Neural crest cell (in vitro differentiated cells): ENCODE measurements around the gene GLMP. TPM values are rescaled to one million over a fixed set of nuclear protein-coding genes. Genes with fewer than 3 reads are reported as not detected.

Source experiments
- DNase-seq: peaks from one replicate; pipeline ENCODE4 v3.0.0; 2021; ENCODE audit warnings: low read depth, mixed read lengths, low spot score
- H3K27ac Mint-ChIP-seq: one replicate; pipeline ENCODE4 v1.8.0; 2021; ENCODE audit warnings: mild to moderate bottlenecking, mixed read lengths; ENCODE audit not compliant: unreplicated experiment
- H3K27me3 Mint-ChIP-seq: 2 replicates; pipeline ENCODE4 v1.8.0; 2021; ENCODE audit warnings: low read depth, mild to moderate bottlenecking, mixed read lengths
- H3K36me3 Mint-ChIP-seq: 2 replicates; pipeline ENCODE4 v1.8.0; 2021; ENCODE audit warnings: low read depth, mild to moderate bottlenecking, mixed read lengths
- H3K4me1 Mint-ChIP-seq: 2 replicates; pipeline ENCODE4 v1.8.0; 2021; ENCODE audit warnings: mixed read lengths
- H3K4me3 Mint-ChIP-seq: one replicate; pipeline ENCODE4 v1.8.0; 2021; ENCODE audit warnings: mild to moderate bottlenecking, mixed read lengths
- H3K9me3 Mint-ChIP-seq: 2 replicates; pipeline ENCODE4 v1.8.0; 2021; ENCODE audit warnings: mixed read lengths
- total RNA-seq: library from RNA; stranded (reverse); gene quantifications from 2 replicates; pipeline ENCODE4 v1.2.1, GENCODE V29; 2021
- TF ChIP-seq, protein P1 (sequence below): fragments of 200-600 bp; sonication (generic); conservative IDR thresholded peaks from 2 replicates; pipeline ENCODE4 v1.5.0; 2021; ENCODE audit warnings: antibody characterized with exemption, mild to moderate bottlenecking

GLMP gene
- total RNA-seq, 1 donor from 2014 or later: 34.2 TPM

DNA sequence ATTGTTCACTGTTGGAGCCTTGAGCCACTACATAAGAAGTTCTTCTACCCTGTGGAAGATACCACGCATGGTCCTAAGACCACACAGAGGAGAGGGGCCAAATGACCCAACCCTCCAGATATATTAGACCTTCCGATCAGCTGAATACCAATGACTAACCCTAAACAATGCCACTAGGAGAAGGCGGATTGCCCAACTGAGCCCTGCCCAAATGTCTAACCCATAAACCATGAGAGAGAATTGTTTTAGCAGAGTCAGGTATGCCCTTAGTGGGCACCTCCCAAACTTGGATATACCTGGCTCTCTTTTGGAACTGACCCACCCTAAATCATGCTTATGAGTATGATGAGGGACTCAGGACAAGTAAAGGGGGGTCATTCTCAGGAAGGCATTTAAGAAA lies 25.2 kb downstream of the GLMP start:
- Mint-ChIP-seq H3K27me3 (no peaks in the 10 kb centered on the region), H3K4me1 (no peaks in the 10 kb centered on the region), H3K4me3 (no peak overlapping the region), H3K9me3 (no peaks in the 10 kb centered on the region), H3K36me3 (peaks cover 32% of the 10 kb centered on the region), H3K27ac (no peak overlapping the region)
- TF ChIP-seq, protein P1, sequence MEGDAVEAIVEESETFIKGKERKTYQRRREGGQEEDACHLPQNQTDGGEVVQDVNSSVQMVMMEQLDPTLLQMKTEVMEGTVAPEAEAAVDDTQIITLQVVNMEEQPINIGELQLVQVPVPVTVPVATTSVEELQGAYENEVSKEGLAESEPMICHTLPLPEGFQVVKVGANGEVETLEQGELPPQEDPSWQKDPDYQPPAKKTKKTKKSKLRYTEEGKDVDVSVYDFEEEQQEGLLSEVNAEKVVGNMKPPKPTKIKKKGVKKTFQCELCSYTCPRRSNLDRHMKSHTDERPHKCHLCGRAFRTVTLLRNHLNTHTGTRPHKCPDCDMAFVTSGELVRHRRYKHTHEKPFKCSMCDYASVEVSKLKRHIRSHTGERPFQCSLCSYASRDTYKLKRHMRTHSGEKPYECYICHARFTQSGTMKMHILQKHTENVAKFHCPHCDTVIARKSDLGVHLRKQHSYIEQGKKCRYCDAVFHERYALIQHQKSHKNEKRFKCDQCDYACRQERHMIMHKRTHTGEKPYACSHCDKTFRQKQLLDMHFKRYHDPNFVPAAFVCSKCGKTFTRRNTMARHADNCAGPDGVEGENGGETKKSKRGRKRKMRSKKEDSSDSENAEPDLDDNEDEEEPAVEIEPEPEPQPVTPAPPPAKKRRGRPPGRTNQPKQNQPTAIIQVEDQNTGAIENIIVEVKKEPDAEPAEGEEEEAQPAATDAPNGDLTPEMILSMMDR: no peak
- no peak for DNase-seq

DNA sequence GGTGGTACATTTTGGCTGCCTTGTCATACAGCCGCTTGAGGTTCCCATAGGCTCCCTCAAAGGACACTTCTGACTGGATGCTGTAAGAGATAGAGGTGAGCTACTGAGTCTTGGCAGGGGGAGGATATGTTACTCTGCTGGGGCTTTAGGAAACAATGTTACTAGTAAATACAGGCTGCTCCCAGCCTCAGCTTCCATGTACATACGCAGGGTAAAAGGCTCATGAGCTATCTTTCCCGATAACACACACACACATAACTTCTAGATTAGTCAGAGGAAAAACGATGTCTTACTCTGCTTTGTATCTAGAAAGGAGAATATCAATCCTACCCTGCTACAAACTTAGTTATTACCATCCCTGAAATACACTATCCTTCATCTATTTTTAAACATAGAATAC lies 27.1 kb downstream of the GLMP start:
- Mint-ChIP-seq H3K9me3 (no peaks in the 10 kb centered on the region), H3K4me1 (no peaks in the 10 kb centered on the region), H3K36me3 (peaks cover 38% of the 10 kb centered on the region), H3K4me3 (no peak overlapping the region), H3K27me3 (no peaks in the 10 kb centered on the region), H3K27ac (no peak overlapping the region)
- TF ChIP-seq, protein P1: no peak
- no peak for DNase-seq

GRCh38 chr1:156266051-156266450 lies 29.4 kb downstream of the GLMP start:
- TF ChIP-seq, protein P1: no peak
- DNase-seq: no peak
- no peak overlapping the region for H3K4me3 Mint-ChIP-seq
- no peak overlapping the region for H3K27ac Mint-ChIP-seq
- H3K36me3 Mint-ChIP-seq: peaks cover 44% of the 10 kb centered on the region
- peaks cover 3% of the 10 kb centered on the region for H3K4me1 Mint-ChIP-seq
- H3K9me3 Mint-ChIP-seq: no peaks in the 10 kb centered on the region
- no peaks in the 10 kb centered on the region for H3K27me3 Mint-ChIP-seq

GRCh38 chr1:156263288-156263655 lies 32.2 kb downstream of the GLMP start:
- Mint-ChIP-seq H3K9me3 (no peaks in the 10 kb centered on the region), H3K4me3 (no peak overlapping the region), H3K27me3 (no peaks in the 10 kb centered on the region), H3K4me1 (peaks cover 11% of the 10 kb centered on the region), H3K36me3 (peaks cover 46% of the 10 kb centered on the region), H3K27ac (no peak overlapping the region)
- DNase-seq: no peak
- TF ChIP-seq, protein P1: no peak

DNA sequence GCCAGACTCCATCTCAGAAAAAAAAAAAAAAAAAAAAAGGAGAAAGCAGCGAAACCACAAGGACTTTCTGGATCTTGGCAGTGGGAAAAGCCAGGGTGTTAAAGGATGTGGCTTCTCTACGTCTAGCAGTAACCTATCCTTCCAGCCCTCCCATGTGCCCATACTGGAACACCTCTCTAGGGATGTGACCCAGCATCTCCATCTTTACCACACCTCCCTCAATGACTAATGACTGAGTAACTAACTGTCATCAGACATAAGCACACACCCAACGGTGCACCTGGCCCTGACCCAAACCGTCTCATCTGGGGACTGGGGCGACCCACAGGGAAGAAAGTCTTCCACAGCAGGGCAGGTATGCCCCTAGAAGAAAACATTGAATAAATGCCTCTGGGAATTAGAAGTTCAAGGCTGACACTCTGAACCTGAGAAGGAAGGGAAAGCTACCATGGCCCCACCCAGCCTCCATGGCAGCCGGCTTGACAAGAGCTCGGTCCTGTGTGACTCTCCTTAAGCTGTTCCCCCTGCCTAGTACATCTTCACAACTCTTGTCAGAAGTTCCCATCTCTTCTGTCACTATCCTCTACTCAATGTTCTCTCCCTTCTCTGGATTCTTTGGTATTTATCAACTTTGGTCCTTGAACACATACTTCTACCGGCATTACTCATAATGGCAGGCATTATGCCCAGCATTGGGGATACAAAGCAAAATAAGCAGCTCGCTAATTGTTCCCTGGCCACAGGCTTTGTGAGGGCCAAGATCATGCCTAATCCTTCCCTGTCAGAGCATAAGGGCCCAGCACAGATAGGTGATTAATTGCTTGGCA lies 32.8 kb downstream of the GLMP start:
- no peak overlapping the region for H3K27ac Mint-ChIP-seq
- peaks cover 41% of the 10 kb centered on the region for H3K36me3 Mint-ChIP-seq
- TF ChIP-seq, protein P1: no peak
- DNase-seq: no peak
- no peak overlapping the region for H3K4me3 Mint-ChIP-seq
- H3K9me3 Mint-ChIP-seq: no peaks in the 10 kb centered on the region
- no peaks in the 10 kb centered on the region for H3K27me3 Mint-ChIP-seq
- peaks cover 11% of the 10 kb centered on the region for H3K4me1 Mint-ChIP-seq
